HG03565 (cell line): ENCODE results near the gene GPR107.

Experiments used
- ATAC-seq: cut with Tn5 transposase; IDR thresholded peaks from one replicate; pipeline ENCODE4 v1.9.1; 2021; ENCODE audit warnings: mild to moderate bottlenecking, moderate library complexity; ENCODE audit not compliant: unreplicated experiment

GPR107 gene

GRCh38 chr9:130107234-130107861 is 53.6 kb downstream of the GPR107 start:
- ATAC-seq, result no peak

DNA sequence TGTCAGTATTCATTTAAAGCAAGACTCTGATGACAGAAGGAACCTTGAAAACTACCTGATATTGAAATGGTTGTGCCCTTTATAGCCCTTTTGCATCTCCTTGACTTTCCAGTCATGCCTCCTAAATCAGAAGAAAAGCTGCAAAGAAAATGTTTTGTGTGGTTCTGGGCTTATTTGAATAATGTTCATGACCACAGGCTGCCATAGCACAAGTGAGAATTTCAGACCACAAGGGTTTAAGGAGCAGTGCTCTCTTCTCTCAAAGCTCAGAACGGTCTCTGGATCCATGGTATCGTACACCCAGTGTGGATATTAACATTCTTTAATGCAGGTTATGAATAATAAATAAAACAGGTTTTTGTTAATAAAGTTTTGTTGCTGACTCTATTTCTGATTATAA is 54.2 kb downstream of the GPR107 start:
- no peak for ATAC-seq

- ATAC-seq, result no peak
Measured at GRCh38 chr9:130110166-130110565, 56.5 kb downstream of the GPR107 start.

GRCh38 chr9:130110596-130111021 is 56.9 kb downstream of the GPR107 start:
- ATAC-seq, result no peak

GRCh38 chr9:130111786-130112537 is 58.3 kb downstream of the GPR107 start:
- no peak for ATAC-seq

GRCh38 chr9:130112538-130113151 is 58.9 kb downstream of the GPR107 start:
- no peak for ATAC-seq

- no peak for ATAC-seq
Measured at GRCh38 chr9:130114741-130115140, 61.0 kb downstream of the GPR107 start.

GRCh38 chr9:130116346-130116745 is 62.6 kb downstream of the GPR107 start:
- ATAC-seq, result no peak

- no peak for ATAC-seq
Measured at GRCh38 chr9:130117376-130117775, 63.7 kb downstream of the GPR107 start.

GRCh38 chr9:130117816-130118632 is 64.3 kb downstream of the GPR107 start:
- no peak for ATAC-seq

DNA sequence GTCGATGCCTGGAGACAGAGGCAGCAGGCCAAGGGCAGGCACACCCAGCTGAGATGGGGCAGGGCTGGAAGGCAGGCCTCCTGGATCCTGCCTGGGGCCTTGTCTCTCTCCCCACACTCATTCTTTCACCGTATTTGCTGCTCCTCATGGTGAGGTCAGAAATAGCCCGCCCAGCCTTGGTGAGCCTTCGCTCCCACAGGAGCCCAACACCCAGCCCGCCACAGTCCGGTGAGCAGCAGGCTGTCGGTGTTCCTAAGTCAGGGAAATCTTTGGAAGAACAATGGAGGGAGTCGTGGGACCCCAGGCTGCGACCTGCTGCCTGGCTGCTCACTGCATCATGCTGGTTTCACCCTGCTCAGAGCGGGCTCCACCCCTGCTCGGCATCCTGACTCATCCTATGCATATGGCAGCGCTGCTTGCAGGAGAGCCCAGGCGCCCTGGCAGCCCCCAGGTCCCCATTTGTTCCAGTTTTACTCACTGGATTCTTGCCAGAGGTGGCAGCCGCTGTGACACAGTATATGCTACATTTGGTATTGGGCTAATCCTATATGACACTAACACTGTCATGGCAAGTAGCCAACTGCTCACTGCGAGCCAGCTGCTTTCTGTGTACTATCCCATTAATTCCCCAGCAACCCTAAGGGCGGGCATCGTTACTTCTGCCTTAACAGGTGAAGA is 65.3 kb downstream of the GPR107 start:
- ATAC-seq, result no peak

GRCh38 chr9:130119519-130120298 is 66.0 kb downstream of the GPR107 start:
- ATAC-seq, result no peak

DNA sequence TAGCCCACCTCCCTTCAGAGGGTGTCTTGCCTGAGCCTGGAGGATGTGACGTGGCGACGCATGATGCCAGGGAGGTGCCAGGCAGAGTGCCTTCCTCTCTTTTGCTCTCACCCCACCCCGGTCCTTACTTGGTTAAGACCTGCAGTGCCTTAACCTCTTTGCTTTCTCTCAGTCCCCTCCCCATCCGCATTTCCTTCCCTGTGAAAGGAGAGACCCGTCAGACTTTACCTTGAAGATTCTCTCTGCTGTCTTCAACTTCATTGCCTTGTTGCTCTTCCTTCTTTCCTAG is 66.5 kb downstream of the GPR107 start:
- ATAC-seq, result no peak

DNA sequence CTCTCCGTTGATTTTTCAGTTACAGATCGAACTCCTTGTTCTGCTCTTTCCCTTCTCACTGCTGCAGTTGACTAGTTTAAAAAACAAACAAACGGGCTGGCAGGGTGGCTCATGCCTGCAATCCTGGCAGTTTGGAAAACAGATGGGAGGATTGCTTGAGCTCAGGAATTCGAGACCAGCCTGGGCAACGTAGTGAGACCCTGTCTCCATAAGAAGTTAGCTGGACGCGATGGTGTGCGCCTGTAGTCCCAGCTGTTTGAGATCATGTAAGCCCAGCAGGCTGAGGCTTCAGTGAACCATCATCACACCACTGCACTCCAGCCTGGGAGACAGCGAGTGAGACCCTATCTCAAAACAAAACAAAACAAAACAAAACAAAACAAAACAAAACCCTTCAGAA is 67.1 kb downstream of the GPR107 start:
- ATAC-seq, result no peak

- no peak for ATAC-seq
Measured at GRCh38 chr9:130122456-130122855, 68.8 kb downstream of the GPR107 start.

GRCh38 chr9:130124085-130124860 is 70.6 kb downstream of the GPR107 start:
- ATAC-seq, result no peak

DNA sequence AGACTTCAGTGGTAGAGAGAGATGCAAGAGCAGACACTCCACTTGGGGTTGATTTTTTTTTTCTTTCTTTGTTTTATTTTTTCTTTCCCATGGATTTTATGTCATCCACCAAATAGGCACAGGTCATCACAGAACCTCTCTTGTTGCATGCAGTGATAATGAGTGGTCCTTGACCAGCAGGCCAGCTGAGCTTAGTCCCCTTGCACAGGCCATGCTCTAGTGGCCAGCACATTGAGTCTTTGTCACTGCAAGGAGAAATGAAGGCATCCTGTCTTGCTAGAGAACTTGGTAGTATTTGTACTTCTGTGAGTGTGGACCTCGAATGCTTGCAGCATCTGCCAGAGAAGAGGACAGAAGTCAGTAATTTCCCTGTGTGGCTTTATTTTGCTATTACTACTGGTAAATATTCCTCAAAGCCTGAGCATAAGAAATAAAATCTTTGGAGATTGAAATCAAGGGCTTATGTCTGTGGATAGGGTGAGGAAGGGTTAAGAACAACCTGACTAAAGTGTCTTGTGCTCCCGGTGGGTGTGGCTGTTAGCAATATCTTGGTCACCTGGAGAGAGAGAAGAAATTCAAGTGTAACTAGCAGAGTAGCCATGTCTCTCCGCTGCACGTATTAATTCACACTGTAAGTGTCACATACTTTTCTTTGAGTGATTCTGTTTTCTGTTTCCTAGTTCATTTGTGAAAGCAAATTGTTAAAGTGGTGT is 73.2 kb downstream of the GPR107 start:
- no peak for ATAC-seq

DNA sequence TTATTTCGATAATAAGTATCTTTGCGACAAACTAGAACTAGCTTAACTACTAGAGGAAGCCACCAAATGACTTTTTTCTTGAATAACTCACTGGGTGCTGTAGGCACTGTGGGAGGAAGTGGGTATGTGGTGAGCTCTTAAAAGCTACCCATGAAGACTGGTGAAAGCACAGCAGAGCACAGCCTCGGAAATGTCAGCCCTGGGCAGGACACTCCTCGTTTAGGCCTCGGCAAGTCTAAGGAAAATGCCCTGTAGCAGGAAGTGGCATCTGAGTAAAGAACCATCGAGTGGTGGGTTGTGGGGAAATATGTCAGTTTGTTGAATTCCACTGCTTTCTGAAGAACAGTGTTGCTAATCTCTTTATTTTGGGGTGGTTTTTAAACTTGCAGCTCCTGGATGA is 74.5 kb downstream of the GPR107 start:
- no peak for ATAC-seq
